Uterus (tissue), 2 donors: ENCODE data around the gene ITIH4.

Source experiments
- POLR2A ChIP-seq, 2 donors: fragments of 450-650 bp; IDR thresholded peaks; one replicate each; pipeline ENCODE4 v1.6.1; 2016; ENCODE audit warnings: antibody characterized with exemption in 2 of 2, mild to moderate bottlenecking in 1 of 2, moderate library complexity in 1 of 2
- TF ChIP-seq, protein P1 (sequence below), 4 experiments: fragments of 200-600 bp in 2 of 4; fragments of 450-650 bp in 2 of 4; sonication (generic) in 2 of 4; IDR thresholded peaks; one replicate each; pipeline ENCODE4 v1.5.1; 2016 to 2019; ENCODE audit warnings: antibody characterized with exemption in 4 of 4, mild to moderate bottlenecking in 2 of 4, moderate library complexity in 1 of 4

DNA sequence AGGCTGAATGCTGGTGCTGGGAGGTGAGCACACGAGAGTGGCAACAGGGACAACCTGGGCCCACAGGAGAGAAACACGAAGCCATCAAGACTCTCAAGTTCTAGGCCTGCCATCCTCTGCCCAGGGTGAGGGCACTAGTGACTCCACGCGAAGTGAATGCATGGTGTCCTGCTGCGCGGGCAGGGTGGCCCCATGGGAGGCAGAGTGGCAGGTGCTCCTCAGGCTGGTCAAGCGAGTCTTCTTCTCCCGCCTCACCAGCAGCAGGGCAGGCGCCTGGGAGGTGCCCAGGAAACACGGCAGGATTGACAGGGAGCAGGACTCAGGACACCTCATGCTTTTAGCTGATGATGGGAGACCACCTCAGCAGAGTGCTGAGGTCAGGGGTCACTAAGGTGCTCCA is 40.0 kb upstream of the ITIH4 start:
- TF ChIP-seq, protein P1, sequence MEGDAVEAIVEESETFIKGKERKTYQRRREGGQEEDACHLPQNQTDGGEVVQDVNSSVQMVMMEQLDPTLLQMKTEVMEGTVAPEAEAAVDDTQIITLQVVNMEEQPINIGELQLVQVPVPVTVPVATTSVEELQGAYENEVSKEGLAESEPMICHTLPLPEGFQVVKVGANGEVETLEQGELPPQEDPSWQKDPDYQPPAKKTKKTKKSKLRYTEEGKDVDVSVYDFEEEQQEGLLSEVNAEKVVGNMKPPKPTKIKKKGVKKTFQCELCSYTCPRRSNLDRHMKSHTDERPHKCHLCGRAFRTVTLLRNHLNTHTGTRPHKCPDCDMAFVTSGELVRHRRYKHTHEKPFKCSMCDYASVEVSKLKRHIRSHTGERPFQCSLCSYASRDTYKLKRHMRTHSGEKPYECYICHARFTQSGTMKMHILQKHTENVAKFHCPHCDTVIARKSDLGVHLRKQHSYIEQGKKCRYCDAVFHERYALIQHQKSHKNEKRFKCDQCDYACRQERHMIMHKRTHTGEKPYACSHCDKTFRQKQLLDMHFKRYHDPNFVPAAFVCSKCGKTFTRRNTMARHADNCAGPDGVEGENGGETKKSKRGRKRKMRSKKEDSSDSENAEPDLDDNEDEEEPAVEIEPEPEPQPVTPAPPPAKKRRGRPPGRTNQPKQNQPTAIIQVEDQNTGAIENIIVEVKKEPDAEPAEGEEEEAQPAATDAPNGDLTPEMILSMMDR (IDR thresholded peaks at IDR 0.05) = no peak
- no peak for TF ChIP-seq POLR2A (IDR thresholded peaks at IDR 0.05)
